Measurements from ENCODE around the gene FUT6.

FUT6 gene

DNA sequence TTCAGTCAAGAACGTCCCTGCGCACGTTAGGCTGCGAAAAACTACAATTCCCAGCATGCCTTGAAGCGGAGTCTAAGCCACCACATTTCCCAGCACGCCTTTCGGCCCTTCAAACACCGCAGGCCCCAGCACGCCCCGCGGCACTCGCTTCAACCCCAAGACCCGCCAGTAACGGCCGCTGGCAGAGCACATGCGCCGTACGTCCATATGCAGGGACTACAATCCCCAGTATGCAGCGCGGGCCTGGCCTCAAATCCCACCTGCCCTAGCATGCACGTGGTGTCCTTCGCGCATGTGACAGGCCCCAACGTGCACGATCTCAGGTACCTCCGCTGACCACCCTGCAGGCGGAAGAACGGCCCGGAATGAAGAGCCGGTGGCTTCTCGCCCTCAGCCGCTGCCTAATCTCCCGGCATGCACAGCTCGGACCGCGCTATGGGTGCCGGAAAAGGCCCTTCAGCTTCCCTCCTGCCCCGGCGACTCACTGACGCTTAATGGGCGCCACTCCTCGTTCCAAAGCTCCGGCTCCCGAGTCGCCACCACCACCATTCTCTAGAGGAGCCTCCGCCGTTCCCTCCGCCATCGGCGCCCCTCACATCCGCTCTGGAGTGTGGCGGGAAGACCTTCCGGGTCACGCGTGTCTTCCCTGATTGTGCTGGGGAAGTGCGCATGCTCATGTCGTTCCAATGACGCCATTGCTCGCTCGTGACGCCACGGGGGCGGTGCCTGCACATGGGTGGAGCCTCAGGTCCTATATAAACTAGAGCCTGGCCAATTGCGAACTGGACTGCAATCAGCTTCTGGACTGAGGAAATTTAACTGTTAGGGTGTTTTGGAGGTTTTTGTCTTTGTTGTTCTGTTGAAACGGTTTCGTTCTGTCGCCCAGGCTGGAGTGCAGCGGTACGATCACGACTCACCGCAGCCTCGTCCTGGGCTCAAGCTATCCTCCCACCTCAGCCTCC lies 48.7 kb downstream of the FUT6 start, which contains the start of gene DUS3L:
Gene DUS3L, minus strand, starts transcription at position 605 of the 962 bp plus-strand sequence. Its CDS starts 22 bp downstream, at position 583.
- TF ChIP-seq, protein P1, sequence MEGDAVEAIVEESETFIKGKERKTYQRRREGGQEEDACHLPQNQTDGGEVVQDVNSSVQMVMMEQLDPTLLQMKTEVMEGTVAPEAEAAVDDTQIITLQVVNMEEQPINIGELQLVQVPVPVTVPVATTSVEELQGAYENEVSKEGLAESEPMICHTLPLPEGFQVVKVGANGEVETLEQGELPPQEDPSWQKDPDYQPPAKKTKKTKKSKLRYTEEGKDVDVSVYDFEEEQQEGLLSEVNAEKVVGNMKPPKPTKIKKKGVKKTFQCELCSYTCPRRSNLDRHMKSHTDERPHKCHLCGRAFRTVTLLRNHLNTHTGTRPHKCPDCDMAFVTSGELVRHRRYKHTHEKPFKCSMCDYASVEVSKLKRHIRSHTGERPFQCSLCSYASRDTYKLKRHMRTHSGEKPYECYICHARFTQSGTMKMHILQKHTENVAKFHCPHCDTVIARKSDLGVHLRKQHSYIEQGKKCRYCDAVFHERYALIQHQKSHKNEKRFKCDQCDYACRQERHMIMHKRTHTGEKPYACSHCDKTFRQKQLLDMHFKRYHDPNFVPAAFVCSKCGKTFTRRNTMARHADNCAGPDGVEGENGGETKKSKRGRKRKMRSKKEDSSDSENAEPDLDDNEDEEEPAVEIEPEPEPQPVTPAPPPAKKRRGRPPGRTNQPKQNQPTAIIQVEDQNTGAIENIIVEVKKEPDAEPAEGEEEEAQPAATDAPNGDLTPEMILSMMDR (IDR thresholded peaks at IDR 0.05): no peak
- DNase-seq: peak; percentile 94
- Mint-ChIP-seq H3K4me3 (peak within 1 kb of the TSS; percentile 98), H3K4me1 (peaks cover 13% of the 10 kb centered on the region), H3K27ac (peak within 1 kb of the TSS; percentile 100), H3K27me3 (ENCODE audit: low read depth, poor library complexity) (no peaks in the 10 kb centered on the region), H3K9me3 (peaks cover 4% of the 10 kb centered on the region), H3K36me3 (ENCODE audit: low read depth) (peaks cover 34% of the 10 kb centered on the region)

DNA sequence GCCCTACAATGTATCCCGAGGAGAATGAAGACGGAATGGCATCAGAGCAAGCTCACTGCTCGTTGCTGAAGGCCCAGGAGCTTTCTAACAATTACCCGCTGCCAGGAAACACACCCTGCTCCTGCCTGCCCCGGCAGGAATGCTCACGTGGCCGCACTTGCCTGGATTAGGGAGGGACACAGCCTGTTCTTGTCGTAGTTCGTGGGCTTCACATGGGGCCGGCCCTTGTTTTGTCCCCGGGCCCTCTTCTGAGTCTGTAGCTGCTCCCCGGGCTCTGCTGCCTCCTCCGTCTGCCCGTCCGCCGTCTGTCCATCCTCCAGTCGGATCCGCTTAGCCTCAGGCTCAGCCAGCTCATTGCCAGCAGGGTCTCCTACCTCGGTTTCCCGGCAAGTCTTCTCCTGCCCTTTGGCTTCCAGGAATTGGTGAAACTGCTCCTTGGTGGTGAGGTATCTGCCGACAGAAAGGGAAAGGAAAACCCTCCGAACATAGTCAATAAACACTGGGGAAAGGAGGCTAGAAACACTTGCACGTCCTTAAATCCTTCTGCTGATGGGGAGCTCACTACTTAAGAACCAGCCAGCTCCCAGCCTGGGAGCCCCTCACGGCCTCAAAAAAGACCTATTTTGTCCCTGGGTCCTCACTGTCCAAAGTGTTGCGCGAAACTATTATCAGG lies 49.5 kb downstream of the FUT6 start:
- no peaks in the 10 kb centered on the region for H3K27me3 Mint-ChIP-seq (ENCODE audit: low read depth, poor library complexity)
- H3K27ac Mint-ChIP-seq: peak overlapping the region; percentile 100
- no peak for DNase-seq
- TF ChIP-seq, protein P1 (IDR thresholded peaks at IDR 0.05): no peak
- H3K9me3 Mint-ChIP-seq: peaks cover 4% of the 10 kb centered on the region
- H3K4me3 Mint-ChIP-seq: peak overlapping the region; percentile 98
- peaks cover 35% of the 10 kb centered on the region for H3K36me3 Mint-ChIP-seq (ENCODE audit: low read depth)
- H3K4me1 Mint-ChIP-seq: peaks cover 13% of the 10 kb centered on the region

DNA sequence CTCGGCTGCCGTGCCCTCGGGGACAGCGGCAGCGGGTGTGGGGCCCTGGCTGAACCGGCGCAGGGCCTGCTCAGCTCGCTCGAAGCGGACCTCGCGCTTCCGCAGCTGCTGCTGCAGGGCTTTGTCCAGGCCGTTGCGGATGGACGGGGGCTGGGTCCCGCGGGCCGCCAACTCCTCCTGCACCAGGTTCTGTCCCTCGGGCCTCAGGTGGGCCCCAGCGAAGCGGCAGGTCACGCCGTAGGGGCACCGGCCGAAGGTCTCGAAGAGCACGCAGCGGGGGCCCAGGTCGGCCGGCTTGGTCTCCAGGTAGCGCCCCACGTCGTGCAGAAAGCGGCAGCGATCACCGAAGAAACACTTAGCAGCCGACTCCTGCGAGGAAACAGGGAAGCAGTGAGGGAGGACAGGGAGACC lies 50.1 kb downstream of the FUT6 start:
- H3K27ac Mint-ChIP-seq: no peak overlapping the region
- H3K36me3 Mint-ChIP-seq (ENCODE audit: low read depth): peaks cover 35% of the 10 kb centered on the region
- H3K27me3 Mint-ChIP-seq (ENCODE audit: low read depth, poor library complexity): no peaks in the 10 kb centered on the region
- TF ChIP-seq, protein P1 (IDR thresholded peaks at IDR 0.05): no peak
- H3K9me3 Mint-ChIP-seq: peaks cover 4% of the 10 kb centered on the region
- peaks cover 13% of the 10 kb centered on the region for H3K4me1 Mint-ChIP-seq
- H3K4me3 Mint-ChIP-seq: peak overlapping the region; percentile 60
- no peak for DNase-seq

DNA sequence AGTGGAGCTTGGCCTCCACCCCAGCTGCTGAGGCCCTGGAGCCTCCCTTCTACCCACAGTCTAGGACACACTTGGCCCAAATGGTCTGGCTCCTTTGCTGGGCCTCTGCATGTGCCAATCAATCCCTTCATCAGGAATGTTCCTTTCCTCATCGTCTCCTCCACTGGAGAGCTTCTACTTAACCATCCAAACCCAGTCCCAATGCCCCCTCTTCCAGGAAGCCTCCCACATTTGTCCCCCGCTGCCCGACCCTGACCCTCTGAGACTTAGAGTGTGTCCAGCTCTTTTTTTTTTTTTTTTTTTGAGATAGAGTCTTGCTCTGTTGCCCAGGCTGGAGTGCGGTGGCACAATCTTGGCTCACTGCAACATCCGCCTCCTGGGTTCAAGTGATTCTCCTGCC lies 51.1 kb downstream of the FUT6 start:
- H3K36me3 Mint-ChIP-seq (ENCODE audit: low read depth): peaks cover 35% of the 10 kb centered on the region
- H3K4me1 Mint-ChIP-seq: peaks cover 13% of the 10 kb centered on the region
- H3K9me3 Mint-ChIP-seq: peaks cover 4% of the 10 kb centered on the region
- no peak overlapping the region for H3K4me3 Mint-ChIP-seq
- DNase-seq: no peak
- H3K27me3 Mint-ChIP-seq (ENCODE audit: low read depth, poor library complexity): no peaks in the 10 kb centered on the region
- TF ChIP-seq, protein P1 (IDR thresholded peaks at IDR 0.05): no peak
- H3K27ac Mint-ChIP-seq: peak overlapping the region; percentile 64

DNA sequence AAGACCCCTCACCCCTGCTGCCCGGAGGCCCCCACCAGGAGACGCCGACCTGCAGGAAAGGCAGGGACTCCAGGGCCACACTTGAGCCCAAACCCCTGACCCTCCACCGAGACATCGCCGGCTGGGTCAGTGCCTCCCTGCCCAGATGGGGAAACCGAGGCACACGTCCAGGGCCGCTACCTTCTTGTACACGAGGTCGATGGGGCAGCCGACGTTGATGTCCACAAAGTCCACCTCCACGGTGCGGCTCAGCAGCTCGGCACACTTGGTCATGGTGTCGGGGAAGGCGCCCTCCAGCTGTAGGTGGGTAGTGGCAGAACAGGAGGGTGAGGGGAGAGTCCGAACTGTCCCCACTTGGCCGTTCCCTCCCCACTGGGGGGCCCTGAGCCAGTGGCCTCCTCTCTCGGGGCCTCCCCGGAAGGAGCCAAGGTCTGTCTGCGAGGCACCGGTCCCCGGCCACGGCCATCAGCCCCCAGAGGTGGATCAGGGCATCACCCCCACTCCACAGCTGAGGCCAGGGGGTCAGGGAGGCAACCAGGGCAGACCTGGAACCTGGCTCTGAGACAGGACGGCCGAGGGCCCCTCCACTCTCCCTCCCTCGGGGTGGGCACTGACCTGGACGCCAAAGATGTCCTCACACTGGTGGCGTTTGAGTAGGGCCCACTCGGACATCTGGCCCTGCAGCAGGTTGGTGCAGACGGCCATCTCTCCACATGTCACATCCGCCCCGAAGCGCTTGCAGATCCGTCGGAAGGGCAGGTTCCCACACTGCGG lies 51.9 kb downstream of the FUT6 start:
- Mint-ChIP-seq H3K27me3 (ENCODE audit: low read depth, poor library complexity) (no peaks in the 10 kb centered on the region), H3K9me3 (peaks cover 4% of the 10 kb centered on the region)
- TF ChIP-seq, protein P1 (IDR thresholded peaks at IDR 0.05): no peak

More for the DNA sequence above, 51.9 kb downstream of the FUT6 start:
- Mint-ChIP-seq H3K4me1 (peaks cover 13% of the 10 kb centered on the region), H3K36me3 (ENCODE audit: low read depth) (peaks cover 35% of the 10 kb centered on the region), H3K4me3 (no peak overlapping the region), H3K27ac (no peak overlapping the region)
- DNase-seq: no peak

Data from nephron progenitor cell (in vitro differentiated cells).